ENCODE data around the gene RDH8. TPM values are rescaled to one million over a fixed set of nuclear protein-coding genes. Genes with fewer than 3 reads are reported as not detected.

The RDH8 gene
- total and polyA plus RNA-seq, 2 of the 4 experiments (the other 2 are of a cell fraction): 0.18 TPM; not detected in 1

DNA sequence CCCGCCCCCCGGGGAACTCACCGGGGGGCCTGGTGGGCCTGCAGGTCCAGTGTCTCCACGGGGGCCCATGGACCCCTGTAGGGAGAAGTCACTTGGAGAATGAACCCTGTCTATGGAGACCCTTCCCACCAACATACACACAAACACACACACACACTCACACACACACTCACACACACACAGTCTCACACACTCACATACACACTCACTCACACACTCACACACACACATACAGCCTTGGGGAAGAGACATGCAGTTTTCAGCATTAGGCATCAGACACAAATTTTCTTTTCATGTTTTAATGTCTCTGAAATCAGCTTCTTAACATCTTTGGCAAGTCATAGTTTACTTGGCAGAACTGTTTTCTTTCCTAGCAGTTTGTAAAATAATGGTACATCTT, 46.0 kb upstream of the RDH8 start:
- H4K91ac ChIP-seq (ENCODE audit: insufficient read depth, low read depth, low read length): no peak overlapping the region
- no peaks in the 10 kb centered on the region; the same call in 1 of the 2 replicates for H3K36me3 ChIP-seq (ENCODE audit: control insufficient read depth, insufficient read depth, low read length)
- ChIA-PET CTCF (no interaction called here), POLR2A (ENCODE audit: unreplicated experiment) (no interaction called here)
- no peaks in the 10 kb centered on the region for H3K9me1 ChIP-seq (ENCODE audit: insufficient read depth, low read length)
- no TSS peak for BruUV-seq (replicated peaks)
- H2AK5ac ChIP-seq (ENCODE audit: low read depth, low read length): peak overlapping the region; percentile 85; the same call in 1 of the 2 replicates
- H4K20me1 ChIP-seq (ENCODE audit: insufficient read depth, low read length): no peaks in the 10 kb centered on the region
- H2AK9ac ChIP-seq (replicated peaks; ENCODE audit: low read depth, low read length, poor library complexity): no peak overlapping the region
- no peaks in the 10 kb centered on the region; the same call in 1 of the 2 replicates for H3K27me3 ChIP-seq (ENCODE audit: control insufficient read depth, insufficient read depth, low read length)
- dilution Hi-C loops (cut with HindIII; ENCODE audit: low sequenced_read_pairs, unreplicated experiment) (no loop called here), in situ Hi-C loops (cut with MboI; ENCODE audit: low sequenced_read_pairs) (no loop called here), intact Hi-C loops (cut with micrococcal nuclease) (no loop called here)
- no peaks in the 10 kb centered on the region for H3K79me1 ChIP-seq (ENCODE audit: low read depth in 1 of 2, low read length in 2 of 2)
- no peak overlapping the region for H2BK5ac ChIP-seq (ENCODE audit: low read depth, low read length, poor library complexity, severe bottlenecking)
- H3K56ac ChIP-seq (ENCODE audit: extremely low read depth, insufficient read depth, low read length): no peak overlapping the region
- H3K4me1 ChIP-seq (ENCODE audit: control insufficient read depth, insufficient read depth, low read length): peaks cover 2% of the 10 kb centered on the region; the same call in 1 of the 2 replicates
- H2BK120ac ChIP-seq (ENCODE audit: low read depth, low read length): peak overlapping the region; percentile 39
- no peaks in the 10 kb centered on the region for H3K9me3 ChIP-seq (ENCODE audit: control insufficient read depth, insufficient read depth, low read length)
- peak overlapping the region; percentile 36; the same call in 1 of the 2 replicates for H3K4ac ChIP-seq (ENCODE audit: low read depth, low read length)
- no peak overlapping the region for H3K4me3 ChIP-seq (ENCODE audit: insufficient read depth, low read depth, low read length)
- no peak overlapping the region for H4K8ac ChIP-seq (ENCODE audit: low read depth in 2 of 2, low read length in 2 of 2)
- H3K4me2 ChIP-seq (ENCODE audit: low read depth, low read length): no peak overlapping the region; the same call in 1 of the 2 replicates
- TF ChIP-seq CEBPB (IDR thresholded peaks at IDR 0.05; ENCODE audit: low read depth, low read length): no peak
- no peak overlapping the region for H3K27ac ChIP-seq (ENCODE audit: insufficient read depth, low read length)
- 0 out of 2 replicates have a peak overlapping the region, but pooled peaks have one; percentile 21 for H2BK20ac ChIP-seq (ENCODE audit: low read depth, low read length)
- H2BK15ac ChIP-seq (ENCODE audit: low read depth, low read length): no peak overlapping the region
- DNase-seq (peak; percentile 30), ATAC-seq (ENCODE audit: low read depth) (no peak)
- no peak overlapping the region for H2AFZ ChIP-seq (replicated peaks; ENCODE audit: low read length, poor library complexity)
- H3K23ac ChIP-seq (ENCODE audit: low read depth, low read length): peak overlapping the region; percentile 84; the same call in 1 of the 2 replicates
- no peak overlapping the region for H4K5ac ChIP-seq (ENCODE audit: low read depth, low read length)
- peak overlapping the region; percentile 74; the same call in 1 of the 2 replicates for H3K14ac ChIP-seq (replicated peaks; ENCODE audit: low read depth, low read length)
- no peak overlapping the region for H3K9ac ChIP-seq (ENCODE audit: low read depth, low read length)
- peak overlapping the region; percentile 24; the same call in 1 of the 2 replicates for H3K18ac ChIP-seq (ENCODE audit: low read depth, low read length)
- WGBS, 2 experiments (ENCODE audit: extremely low coverage in 2 of 2, insufficient read length in 1 of 2): 60% methylated on average over 1 of the region's 4 CpGs; no CpG with 5 or more reads in 1 of the 2 experiments
